Tibial nerve (tissue), 4 donors: ENCODE data around the gene IL3. TPM values are rescaled to one million over a fixed set of nuclear protein-coding genes. Genes with fewer than 3 reads are reported as not detected.

ENCODE experiments used
- DNase-seq, 2 donors: peaks; one replicate each; pipeline ENCODE4 v3.0.0-alpha.2; 2019; ENCODE audit warnings: low spot score in 2 of 2
- H3K27ac ChIP-seq, 4 donors: fragments of 200-600 bp; sonication (generic) in 3 of 4; one replicate each; pipeline ENCODE4 v1.5.1; 2017 to 2019; ENCODE audit warnings: mild to moderate bottlenecking in 1 of 4
- H3K27me3 ChIP-seq, 2 donors: fragments of 200-600 bp; sonication (generic) in 1 of 2; one replicate each; pipeline versions ENCODE4 v1.5.1 to v1.6.0; 2017 to 2019
- H3K36me3 ChIP-seq, 3 donors: fragments of 200-600 bp; sonication (generic); one replicate each; pipeline ENCODE4 v1.5.1; 2018 to 2019
- H3K4me1 ChIP-seq, 4 donors: fragments of 200-600 bp; sonication (generic) in 3 of 4; one replicate each; pipeline ENCODE4 v1.5.1; 2017 to 2019
- H3K4me3 ChIP-seq, 4 donors: fragments of 200-600 bp; sonication (generic) in 3 of 4; one replicate each; pipeline ENCODE4 v1.5.1; 2017 to 2019; ENCODE audit warnings: mild to moderate bottlenecking in 1 of 4, moderate library complexity in 1 of 4
- H3K9me3 ChIP-seq, 4 donors: fragments of 200-600 bp; sonication (generic) in 3 of 4; one replicate each; pipeline ENCODE4 v1.5.1; 2017 to 2019
- EP300 ChIP-seq, 2 donors: sonication (generic); formaldehyde crosslinking; IDR thresholded peaks; one replicate each; pipeline ENCODE4 v1.6.1; 2017; ENCODE audit warnings: antibody characterized with exemption in 2 of 2, mild to moderate bottlenecking in 1 of 2
- POLR2A ChIP-seq, 2 donors: fragments of 450-650 bp; IDR thresholded peaks; one replicate each; pipeline ENCODE4 v1.6.1; 2017; ENCODE audit warnings: antibody characterized with exemption in 2 of 2, mild to moderate bottlenecking in 2 of 2, moderate library complexity in 2 of 2
- WGBS, 2 donors: methylation state at CpG; one replicate each; pipeline ENCODE4 v1.1.5; 2018; 5-methylcytosine and 5-hydroxymethylcytosine counted together
- total RNA-seq, 4 donors: library from RNA; depleted of rRNA; stranded (reverse); fragments of >200 nt; gene quantifications; one replicate each; pipeline ENCODE4 v1.1.0, GENCODE V29; 2016
- TF ChIP-seq, protein P1 (sequence below), 5 experiments: fragments of 200-600 bp in 3 of 5; fragments of 450-650 bp in 2 of 5; sonication (generic) in 3 of 5; IDR thresholded peaks; one replicate each; pipeline ENCODE4 v1.5.1; 2016 to 2019; ENCODE audit warnings: antibody characterized with exemption in 5 of 5, mild to moderate bottlenecking in 3 of 5, moderate library complexity in 2 of 5

Gene IL3
- total RNA-seq, 4 donors from 2014 or later = not detected

DNA sequence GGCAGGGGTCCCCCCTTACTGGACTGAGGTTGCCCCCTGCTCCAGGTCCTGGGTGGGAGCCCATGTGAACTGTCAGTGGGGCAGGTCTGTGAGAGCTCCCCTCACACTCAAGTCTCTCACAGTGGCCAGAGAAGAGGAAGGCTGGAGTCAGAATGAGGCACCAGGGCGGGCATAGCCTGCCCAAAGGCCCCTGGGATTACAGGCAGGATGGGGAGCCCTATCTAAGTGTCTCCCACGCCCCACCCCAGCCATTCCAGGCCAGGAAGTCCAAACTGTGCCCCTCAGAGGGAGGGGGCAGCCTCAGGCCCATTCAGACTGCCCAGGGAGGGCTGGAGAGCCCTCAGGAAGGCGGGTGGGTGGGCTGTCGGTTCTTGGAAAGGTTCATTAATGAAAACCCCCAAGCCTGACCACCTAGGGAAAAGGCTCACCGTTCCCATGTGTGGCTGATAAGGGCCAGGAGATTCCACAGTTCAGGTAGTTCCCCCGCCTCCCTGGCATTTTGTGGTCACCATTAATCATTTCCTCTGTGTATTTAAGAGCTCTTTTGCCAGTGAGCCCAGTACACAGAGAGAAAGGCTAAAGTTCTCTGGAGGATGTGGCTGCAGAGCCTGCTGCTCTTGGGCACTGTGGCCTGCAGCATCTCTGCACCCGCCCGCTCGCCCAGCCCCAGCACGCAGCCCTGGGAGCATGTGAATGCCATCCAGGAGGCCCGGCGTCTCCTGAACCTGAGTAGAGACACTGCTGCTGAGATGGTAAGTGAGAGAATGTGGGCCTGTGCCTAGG lies 13.0 kb downstream of the IL3 start, which contains the start of gene CSF2:
Gene CSF2 (plus strand): TSS at position 559 of the 783 bp plus-strand sequence. CDS start 35 bp downstream, at position 594.
- Histone ChIP-seq H3K36me3 (no peaks in the 10 kb centered on the region), H3K4me1 (no peaks in the 10 kb centered on the region), H3K27ac (no peak within 1 kb of the TSS), H3K9me3 (no peaks in the 10 kb centered on the region), H3K4me3 (no peak within 1 kb of the TSS), H3K27me3 (no peaks in the 10 kb centered on the region)
- TF ChIP-seq POLR2A (IDR thresholded peaks at IDR 0.05) = no peak
- no peak for TF ChIP-seq EP300 (IDR thresholded peaks at IDR 0.05)
- TF ChIP-seq, protein P1, sequence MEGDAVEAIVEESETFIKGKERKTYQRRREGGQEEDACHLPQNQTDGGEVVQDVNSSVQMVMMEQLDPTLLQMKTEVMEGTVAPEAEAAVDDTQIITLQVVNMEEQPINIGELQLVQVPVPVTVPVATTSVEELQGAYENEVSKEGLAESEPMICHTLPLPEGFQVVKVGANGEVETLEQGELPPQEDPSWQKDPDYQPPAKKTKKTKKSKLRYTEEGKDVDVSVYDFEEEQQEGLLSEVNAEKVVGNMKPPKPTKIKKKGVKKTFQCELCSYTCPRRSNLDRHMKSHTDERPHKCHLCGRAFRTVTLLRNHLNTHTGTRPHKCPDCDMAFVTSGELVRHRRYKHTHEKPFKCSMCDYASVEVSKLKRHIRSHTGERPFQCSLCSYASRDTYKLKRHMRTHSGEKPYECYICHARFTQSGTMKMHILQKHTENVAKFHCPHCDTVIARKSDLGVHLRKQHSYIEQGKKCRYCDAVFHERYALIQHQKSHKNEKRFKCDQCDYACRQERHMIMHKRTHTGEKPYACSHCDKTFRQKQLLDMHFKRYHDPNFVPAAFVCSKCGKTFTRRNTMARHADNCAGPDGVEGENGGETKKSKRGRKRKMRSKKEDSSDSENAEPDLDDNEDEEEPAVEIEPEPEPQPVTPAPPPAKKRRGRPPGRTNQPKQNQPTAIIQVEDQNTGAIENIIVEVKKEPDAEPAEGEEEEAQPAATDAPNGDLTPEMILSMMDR (IDR thresholded peaks at IDR 0.05) = no peak
- 80 to 86% methylated on average over 11 to 12 of the region's 12 CpGs for WGBS, 2 donors
- DNase-seq = no peak

GRCh38 chr5:132074091-132074771 lies 13.8 kb downstream of the IL3 start:
- Histone ChIP-seq H3K9me3 (no peaks in the 10 kb centered on the region), H3K27me3 (no peaks in the 10 kb centered on the region), H3K36me3 (no peaks in the 10 kb centered on the region), H3K27ac (no peak overlapping the region), H3K4me3 (no peak overlapping the region), H3K4me1 (no peaks in the 10 kb centered on the region)
- no peak for DNase-seq
- TF ChIP-seq EP300 (IDR thresholded peaks at IDR 0.05) = no peak
- TF ChIP-seq, protein P1 (IDR thresholded peaks at IDR 0.05) = no peak
- no peak for TF ChIP-seq POLR2A (IDR thresholded peaks at IDR 0.05)
- WGBS, 2 donors = 86 to 94% methylated on average over 5 to 7 of the region's 7 CpGs

- no peak overlapping the region for H3K4me3 ChIP-seq
- H3K27ac ChIP-seq = no peak overlapping the region
- H3K4me1 ChIP-seq = no peaks in the 10 kb centered on the region
- 77 to 82% methylated on average over 13 to 15 of the region's 16 CpGs for WGBS, 2 donors
- no peak for TF ChIP-seq EP300 (IDR thresholded peaks at IDR 0.05)
- TF ChIP-seq, protein P1 (IDR thresholded peaks at IDR 0.05) = no peak
- no peak for TF ChIP-seq POLR2A (IDR thresholded peaks at IDR 0.05)
- H3K36me3 ChIP-seq = no peaks in the 10 kb centered on the region
- no peak for DNase-seq
- no peaks in the 10 kb centered on the region for H3K9me3 ChIP-seq
- H3K27me3 ChIP-seq = no peaks in the 10 kb centered on the region
Measured at GRCh38 chr5:132074772-132075718, 14.6 kb downstream of the IL3 start.

DNA sequence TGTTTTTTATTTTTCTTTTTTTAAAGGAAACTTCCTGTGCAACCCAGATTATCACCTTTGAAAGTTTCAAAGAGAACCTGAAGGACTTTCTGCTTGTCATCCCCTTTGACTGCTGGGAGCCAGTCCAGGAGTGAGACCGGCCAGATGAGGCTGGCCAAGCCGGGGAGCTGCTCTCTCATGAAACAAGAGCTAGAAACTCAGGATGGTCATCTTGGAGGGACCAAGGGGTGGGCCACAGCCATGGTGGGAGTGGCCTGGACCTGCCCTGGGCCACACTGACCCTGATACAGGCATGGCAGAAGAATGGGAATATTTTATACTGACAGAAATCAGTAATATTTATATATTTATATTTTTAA lies 15.2 kb downstream of the IL3 start:
- no peak overlapping the region for H3K4me3 ChIP-seq
- DNase-seq = no peak
- H3K27me3 ChIP-seq = no peaks in the 10 kb centered on the region
- H3K4me1 ChIP-seq = no peaks in the 10 kb centered on the region
- no peak overlapping the region for H3K27ac ChIP-seq
- H3K9me3 ChIP-seq = no peaks in the 10 kb centered on the region
- WGBS, 2 donors = 88 to 89% methylated on average over 2 of the region's 2 CpGs
- TF ChIP-seq, protein P1 (IDR thresholded peaks at IDR 0.05) = no peak
- TF ChIP-seq EP300 (IDR thresholded peaks at IDR 0.05) = no peak
- no peak for TF ChIP-seq POLR2A (IDR thresholded peaks at IDR 0.05)
- H3K36me3 ChIP-seq = no peaks in the 10 kb centered on the region
